Keratinocyte (primary cell): ENCODE data around the gene FBXO38. TPM values are rescaled to one million over a fixed set of nuclear protein-coding genes. Genes with fewer than 3 reads are reported as not detected.

Source experiments
- DNase-seq: peaks from one replicate; pipeline ENCODE4 v3.0.0-alpha.2; 2011; ENCODE audit warnings: low read depth, missing footprints, low spot score
- FAIRE-seq: peaks from 2 replicates; lab custom pipeline; 2011; peaks lifted over from hg19 to GRCh38; lab: Jason Lieb, UNC
- H2AFZ ChIP-seq: 2 replicates; pipeline ENCODE4 v1.6.0; 2012; ENCODE audit warnings: low read length, control low read depth, inconsistent platforms; ENCODE audit not compliant: control insufficient read depth
- H3K27ac ChIP-seq: 2 replicates; pipeline ENCODE4 v1.5.1; 2011; ENCODE audit warnings: low read length; ENCODE audit not compliant: control insufficient read depth, insufficient read depth
- H3K27me3 ChIP-seq: 3 replicates; pipeline ENCODE4 v1.6.0; 2011; ENCODE audit warnings: low read length; ENCODE audit not compliant: control insufficient read depth, insufficient read depth; ENCODE audit errors: extremely low read depth
- H3K36me3 ChIP-seq, 2 experiments: 2 replicates in 1 of 2; 3 replicates in 1 of 2; pipeline ENCODE4 v1.5.1; 2011; ENCODE audit warnings: low read length in 2 of 2, mild to moderate bottlenecking in 1 of 2; ENCODE audit not compliant: control insufficient read depth in 2 of 2, insufficient read depth in 2 of 2; ENCODE audit errors: extremely low read depth in 1 of 2
- H3K4me1 ChIP-seq: 3 replicates; pipeline ENCODE4 v1.5.1; 2011; ENCODE audit warnings: low read length; ENCODE audit not compliant: control insufficient read depth, insufficient read depth; ENCODE audit errors: extremely low read depth
- H3K4me2 ChIP-seq: 3 replicates; pipeline ENCODE4 v1.6.0; 2011; ENCODE audit warnings: low read depth, low read length; ENCODE audit not compliant: control insufficient read depth, insufficient read depth; ENCODE audit errors: extremely low read depth
- H3K4me3 ChIP-seq, 3 experiments: fragments of 200-600 bp in 1 of 3; sonication (generic) in 1 of 3; 2 replicates in 2 of 3; 3 replicates in 1 of 3; pipeline ENCODE4 v1.5.1; 2011 to 2016; ENCODE audit warnings: low read length in 3 of 3, mild to moderate bottlenecking in 3 of 3, control low read depth in 2 of 3, inconsistent platforms in 1 of 3, low read depth in 1 of 3, mixed read lengths in 1 of 3, mixed run types in 1 of 3, moderate library complexity in 1 of 3; ENCODE audit not compliant: control insufficient read depth in 2 of 3, insufficient read depth in 2 of 3; ENCODE audit errors: extremely low read depth in 1 of 3
- H3K79me2 ChIP-seq: 2 replicates; pipeline ENCODE4 v1.6.0; 2012; ENCODE audit warnings: low read length; ENCODE audit not compliant: control insufficient read depth, insufficient read depth
- H3K9ac ChIP-seq: 3 replicates; pipeline ENCODE4 v1.6.0; 2011; ENCODE audit warnings: low read length; ENCODE audit not compliant: control insufficient read depth, insufficient read depth; ENCODE audit errors: extremely low read depth
- H3K9me1 ChIP-seq: 3 replicates; pipeline ENCODE4 v1.6.0; 2011; ENCODE audit warnings: low read length; ENCODE audit not compliant: control insufficient read depth, insufficient read depth; ENCODE audit errors: extremely low read depth
- H3K9me3 ChIP-seq: 2 replicates; pipeline ENCODE4 v1.5.1; 2012; ENCODE audit warnings: low read depth, low read length; ENCODE audit not compliant: control insufficient read depth
- H4K20me1 ChIP-seq: 3 replicates; pipeline ENCODE4 v1.6.0; 2011; ENCODE audit warnings: low read length; ENCODE audit not compliant: control insufficient read depth, insufficient read depth; ENCODE audit errors: extremely low read depth
- EZH2 ChIP-seq: IDR thresholded peaks from one replicate; pipeline ENCODE4 v1.6.1; 2012; ENCODE audit warnings: inconsistent platforms, mild to moderate bottlenecking, low read length, moderate library complexity
- dilution Hi-C: fragments of 300-500 bp; cut with MboI; formaldehyde crosslinking; loops from one replicate; pipeline ENCODE4 v1.7.0; 2020; ENCODE audit warnings: low sequenced_read_pairs; ENCODE audit not compliant: extremely low pct_ligation_motif_present
- polyA plus RNA-seq, 5 experiments: library from polyadenylated mRNA; depleted of rRNA in 3 of 5; stranded (reverse) in 3 of 5; stranded (forward) in 1 of 5; unstranded in 1 of 5; fragments of >200 nt; gene quantifications; 1 replicate in 1 of 5; 2 replicates in 3 of 5; 3 replicates in 1 of 5; pipeline versions ENCODE4 v1.2.1 to v1.2.3, GENCODE V29; 2011 to 2012; ENCODE audit warnings: missing spikeins in 2 of 5, low read depth in 1 of 5, low replicate concordance in 1 of 5
- TF ChIP-seq, protein P1 (sequence below), 3 experiments: IDR thresholded peaks in 1 of 3; conservative IDR thresholded peaks in 1 of 3; optimal IDR thresholded peaks in 1 of 3; 2 replicates in 2 of 3; 3 replicates in 1 of 3; pipeline versions ENCODE3 to v1.5.1; 2011; ENCODE audit warnings: low read length in 3 of 3, mild to moderate bottlenecking in 3 of 3, moderate library complexity in 2 of 3, control low read depth in 1 of 3, inconsistent platforms in 1 of 3; ENCODE audit not compliant: insufficient read depth in 2 of 3; ENCODE audit errors: extremely low read depth in 1 of 3

FBXO38 gene
- polyA plus RNA-seq, 1 donor (not counting 4 experiments of a cell fraction or from before 2014, with no cell fraction given): 30.4 TPM

DNA sequence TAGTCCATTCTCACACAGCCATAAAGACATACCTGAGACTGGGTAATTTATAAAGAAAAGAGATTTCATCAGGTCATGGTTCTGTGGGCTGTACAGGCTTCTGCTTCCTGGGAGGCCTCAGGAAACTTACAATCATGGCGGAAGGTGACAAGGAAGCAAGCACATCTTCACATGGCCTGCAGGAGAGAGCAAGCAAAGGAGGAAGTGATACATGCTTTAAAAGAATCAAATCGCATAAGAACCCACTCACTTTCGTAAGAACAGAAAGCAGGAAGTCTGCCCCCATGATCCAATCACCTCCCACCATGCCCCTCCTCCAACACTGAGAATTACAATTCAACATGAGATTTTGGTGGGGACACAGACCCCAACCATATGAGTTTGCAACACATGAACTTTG, 5.1 kb upstream of the FBXO38 start:
- dilution Hi-C loops: no loop called here
- DNase-seq (no peak), FAIRE-seq (no peak)

DNA sequence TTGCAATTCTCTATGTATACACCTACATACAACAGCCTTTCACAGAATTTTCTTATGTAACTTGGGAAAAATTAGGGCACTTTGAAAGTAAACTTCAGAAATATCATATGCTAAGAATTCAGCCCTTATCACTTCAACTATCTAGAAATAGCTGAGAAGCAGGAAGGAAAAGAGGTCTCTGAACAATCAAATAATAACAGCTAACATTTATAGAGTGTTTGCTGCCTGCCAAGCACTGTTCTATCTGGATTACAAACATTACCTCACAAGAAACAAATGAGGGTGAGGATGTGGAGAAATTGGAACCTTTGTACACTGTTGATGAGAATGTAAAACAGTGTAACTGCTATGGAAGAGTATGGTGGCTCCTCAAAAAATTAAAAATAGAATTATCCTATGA, 4.4 kb upstream of the FBXO38 start:
- dilution Hi-C loops: no loop called here
- Histone ChIP-seq H2AFZ (no peak overlapping the region), H3K36me3 (no peaks in the 10 kb centered on the region), H3K79me2 (peaks cover 5% of the 10 kb centered on the region), H3K9me3 (no peaks in the 10 kb centered on the region), H3K27me3 (no peaks in the 10 kb centered on the region), H3K4me2 (no peak overlapping the region), H3K9ac (no peak overlapping the region), H3K27ac (no peak overlapping the region), H3K4me3 (no peak overlapping the region), H3K4me1 (peaks cover 18% of the 10 kb centered on the region), H3K9me1 (no peaks in the 10 kb centered on the region), H4K20me1 (no peaks in the 10 kb centered on the region)
- TF ChIP-seq, protein P1, sequence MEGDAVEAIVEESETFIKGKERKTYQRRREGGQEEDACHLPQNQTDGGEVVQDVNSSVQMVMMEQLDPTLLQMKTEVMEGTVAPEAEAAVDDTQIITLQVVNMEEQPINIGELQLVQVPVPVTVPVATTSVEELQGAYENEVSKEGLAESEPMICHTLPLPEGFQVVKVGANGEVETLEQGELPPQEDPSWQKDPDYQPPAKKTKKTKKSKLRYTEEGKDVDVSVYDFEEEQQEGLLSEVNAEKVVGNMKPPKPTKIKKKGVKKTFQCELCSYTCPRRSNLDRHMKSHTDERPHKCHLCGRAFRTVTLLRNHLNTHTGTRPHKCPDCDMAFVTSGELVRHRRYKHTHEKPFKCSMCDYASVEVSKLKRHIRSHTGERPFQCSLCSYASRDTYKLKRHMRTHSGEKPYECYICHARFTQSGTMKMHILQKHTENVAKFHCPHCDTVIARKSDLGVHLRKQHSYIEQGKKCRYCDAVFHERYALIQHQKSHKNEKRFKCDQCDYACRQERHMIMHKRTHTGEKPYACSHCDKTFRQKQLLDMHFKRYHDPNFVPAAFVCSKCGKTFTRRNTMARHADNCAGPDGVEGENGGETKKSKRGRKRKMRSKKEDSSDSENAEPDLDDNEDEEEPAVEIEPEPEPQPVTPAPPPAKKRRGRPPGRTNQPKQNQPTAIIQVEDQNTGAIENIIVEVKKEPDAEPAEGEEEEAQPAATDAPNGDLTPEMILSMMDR (optimal IDR thresholded peaks at IDR 0.05 in 1 of 3, IDR thresholded peaks at IDR 0.05 in 1 of 3, conservative IDR thresholded peaks at IDR 0.05 in 1 of 3; ENCODE audit: extremely low read depth in 1 of 3, insufficient read depth in 2 of 3, low read length in 3 of 3): no peak
- no peak for TF ChIP-seq EZH2
- DNase-seq (no peak), FAIRE-seq (no peak)

More for the DNA sequence above, 5.1 kb upstream of the FBXO38 start:
- no peaks in the 10 kb centered on the region for H3K36me3 ChIP-seq
- no peak overlapping the region for H3K27ac ChIP-seq
- H3K27me3 ChIP-seq: no peaks in the 10 kb centered on the region
- no peaks in the 10 kb centered on the region for H3K79me2 ChIP-seq
- H3K4me1 ChIP-seq: peaks cover 17% of the 10 kb centered on the region
- H3K4me2 ChIP-seq: no peak overlapping the region
- TF ChIP-seq, protein P1 (optimal IDR thresholded peaks at IDR 0.05 in 1 of 3, IDR thresholded peaks at IDR 0.05 in 1 of 3, conservative IDR thresholded peaks at IDR 0.05 in 1 of 3; ENCODE audit: extremely low read depth in 1 of 3, insufficient read depth in 2 of 3, low read length in 3 of 3): no peak
- TF ChIP-seq EZH2: no peak
- no peak overlapping the region for H3K9ac ChIP-seq
- no peak overlapping the region for H2AFZ ChIP-seq
- no peak overlapping the region for H3K4me3 ChIP-seq
- no peaks in the 10 kb centered on the region for H4K20me1 ChIP-seq
- H3K9me1 ChIP-seq: no peaks in the 10 kb centered on the region
- no peaks in the 10 kb centered on the region for H3K9me3 ChIP-seq
